Omental fat pad (tissue), 4 donors: ENCODE results near the gene OXTR. TPM values are rescaled to one million over a fixed set of nuclear protein-coding genes. Genes with fewer than 3 reads are reported as not detected.

Source experiments
- ATAC-seq: fragments of 150-250 bp; one replicate; pipeline ENCODE4 v1.9.1; 2016; ENCODE audit warnings: mild to moderate bottlenecking, moderate library complexity; ENCODE audit not compliant: low FRiP score
- DNase-seq: peaks from one replicate; pipeline ENCODE4 v3.0.0-alpha.2; 2019; ENCODE audit warnings: low spot score
- total RNA-seq, 4 donors: library from RNA; depleted of rRNA; stranded (reverse); fragments of >200 nt; gene quantifications; one replicate each; pipeline ENCODE4 v1.1.0, GENCODE V29; 2016
- TF ChIP-seq, protein P1 (sequence below), 3 donors: fragments of 450-650 bp; IDR thresholded peaks; one replicate each; pipeline ENCODE4 v1.5.1; 2016 to 2017; ENCODE audit warnings: antibody characterized with exemption in 3 of 3, mild to moderate bottlenecking in 3 of 3, moderate library complexity in 2 of 3

OXTR gene
- total RNA-seq, 4 donors from 2014 or later, result 0.13 to 2.4 (median 0.83) TPM

DNA sequence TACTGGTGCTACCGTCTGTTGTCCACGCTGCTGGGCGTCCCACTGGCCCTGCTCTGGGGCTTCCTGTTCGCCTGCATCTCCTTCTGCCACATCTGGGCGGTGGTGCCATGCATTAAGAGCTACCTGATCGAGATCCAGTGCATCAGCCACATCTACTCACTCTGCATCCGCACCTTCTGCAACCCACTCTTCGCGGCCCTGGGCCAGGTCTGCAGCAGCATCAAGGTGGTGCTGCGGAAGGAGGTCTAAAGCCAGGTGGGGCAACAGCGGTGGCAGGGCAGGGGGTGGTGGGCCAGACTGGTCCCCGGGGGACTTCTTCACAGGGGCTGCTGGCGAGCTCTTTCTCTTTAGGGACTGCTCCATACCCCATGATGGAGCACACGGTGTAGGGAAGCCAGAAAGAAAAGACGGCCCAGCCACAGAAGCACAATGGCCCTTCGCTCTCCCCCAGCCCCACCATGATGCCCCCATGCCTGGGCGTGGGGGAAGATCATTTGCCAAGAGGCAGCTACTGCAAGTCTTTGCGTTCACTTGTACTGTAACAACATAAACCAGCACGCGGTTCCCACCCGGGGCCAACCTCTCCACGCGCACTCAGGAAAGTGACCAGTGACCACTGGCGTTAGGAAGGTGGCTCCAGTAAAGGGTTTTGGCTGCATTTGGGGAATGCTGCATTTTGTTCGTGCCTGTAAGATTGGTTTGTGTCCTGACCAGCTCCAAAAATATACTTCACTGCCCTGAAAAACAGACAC, 23.6 kb downstream of the OXTR start:
- TF ChIP-seq, protein P1, sequence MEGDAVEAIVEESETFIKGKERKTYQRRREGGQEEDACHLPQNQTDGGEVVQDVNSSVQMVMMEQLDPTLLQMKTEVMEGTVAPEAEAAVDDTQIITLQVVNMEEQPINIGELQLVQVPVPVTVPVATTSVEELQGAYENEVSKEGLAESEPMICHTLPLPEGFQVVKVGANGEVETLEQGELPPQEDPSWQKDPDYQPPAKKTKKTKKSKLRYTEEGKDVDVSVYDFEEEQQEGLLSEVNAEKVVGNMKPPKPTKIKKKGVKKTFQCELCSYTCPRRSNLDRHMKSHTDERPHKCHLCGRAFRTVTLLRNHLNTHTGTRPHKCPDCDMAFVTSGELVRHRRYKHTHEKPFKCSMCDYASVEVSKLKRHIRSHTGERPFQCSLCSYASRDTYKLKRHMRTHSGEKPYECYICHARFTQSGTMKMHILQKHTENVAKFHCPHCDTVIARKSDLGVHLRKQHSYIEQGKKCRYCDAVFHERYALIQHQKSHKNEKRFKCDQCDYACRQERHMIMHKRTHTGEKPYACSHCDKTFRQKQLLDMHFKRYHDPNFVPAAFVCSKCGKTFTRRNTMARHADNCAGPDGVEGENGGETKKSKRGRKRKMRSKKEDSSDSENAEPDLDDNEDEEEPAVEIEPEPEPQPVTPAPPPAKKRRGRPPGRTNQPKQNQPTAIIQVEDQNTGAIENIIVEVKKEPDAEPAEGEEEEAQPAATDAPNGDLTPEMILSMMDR (IDR thresholded peaks at IDR 0.05), result no peak
- ATAC-seq (no peak), DNase-seq (no peak)

DNA sequence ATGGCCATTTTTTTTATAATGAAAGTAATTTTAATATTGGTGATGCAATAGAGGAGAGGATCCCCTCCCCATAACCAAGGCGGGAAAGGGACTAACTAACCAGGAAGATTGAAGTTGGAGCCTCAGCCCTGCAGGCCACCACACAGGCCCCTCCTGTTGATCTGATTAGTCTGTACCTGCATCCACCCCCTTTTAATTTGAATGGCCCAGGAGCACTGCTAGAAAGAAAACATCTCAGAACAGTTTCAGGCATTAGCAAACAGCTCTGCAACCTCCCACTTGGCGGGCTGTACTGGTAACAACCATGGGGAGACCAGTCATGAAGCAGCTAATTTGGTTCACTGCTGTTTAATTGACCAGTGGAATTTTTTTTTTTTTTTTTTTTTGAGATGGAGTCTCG, 25.5 kb downstream of the OXTR start:
- TF ChIP-seq, protein P1 (IDR thresholded peaks at IDR 0.05), result no peak
- ATAC-seq (no peak), DNase-seq (no peak)

DNA sequence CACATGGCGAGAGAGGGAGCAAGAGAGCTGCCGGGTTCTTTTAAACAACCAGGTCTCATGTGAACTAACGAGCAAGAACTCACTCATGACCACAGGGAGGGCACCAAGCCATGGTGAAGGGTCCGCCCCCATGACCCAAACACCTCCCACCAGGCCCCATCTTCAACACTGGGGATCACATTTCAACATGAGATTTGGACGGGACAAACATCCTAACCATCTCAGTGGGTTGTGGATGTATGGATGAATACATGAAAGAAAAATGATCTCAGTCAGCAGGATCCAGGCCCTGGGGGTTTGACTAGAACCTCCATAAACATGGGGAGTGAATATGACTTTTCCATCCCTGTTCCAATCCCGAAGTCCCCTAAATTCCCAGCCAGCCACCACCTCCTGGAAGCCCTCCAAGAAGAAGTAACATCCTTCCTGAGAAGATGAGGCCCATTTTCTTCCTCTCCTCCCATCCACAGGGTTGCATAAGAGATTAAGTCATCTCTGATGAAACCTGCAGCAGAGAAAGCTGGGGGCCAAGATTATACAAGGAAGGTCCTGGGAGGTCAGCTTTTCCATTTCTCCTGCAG, 26.3 kb downstream of the OXTR start:
- TF ChIP-seq, protein P1 (IDR thresholded peaks at IDR 0.05), result no peak
- DNase-seq (no peak), ATAC-seq (no peak)

DNA sequence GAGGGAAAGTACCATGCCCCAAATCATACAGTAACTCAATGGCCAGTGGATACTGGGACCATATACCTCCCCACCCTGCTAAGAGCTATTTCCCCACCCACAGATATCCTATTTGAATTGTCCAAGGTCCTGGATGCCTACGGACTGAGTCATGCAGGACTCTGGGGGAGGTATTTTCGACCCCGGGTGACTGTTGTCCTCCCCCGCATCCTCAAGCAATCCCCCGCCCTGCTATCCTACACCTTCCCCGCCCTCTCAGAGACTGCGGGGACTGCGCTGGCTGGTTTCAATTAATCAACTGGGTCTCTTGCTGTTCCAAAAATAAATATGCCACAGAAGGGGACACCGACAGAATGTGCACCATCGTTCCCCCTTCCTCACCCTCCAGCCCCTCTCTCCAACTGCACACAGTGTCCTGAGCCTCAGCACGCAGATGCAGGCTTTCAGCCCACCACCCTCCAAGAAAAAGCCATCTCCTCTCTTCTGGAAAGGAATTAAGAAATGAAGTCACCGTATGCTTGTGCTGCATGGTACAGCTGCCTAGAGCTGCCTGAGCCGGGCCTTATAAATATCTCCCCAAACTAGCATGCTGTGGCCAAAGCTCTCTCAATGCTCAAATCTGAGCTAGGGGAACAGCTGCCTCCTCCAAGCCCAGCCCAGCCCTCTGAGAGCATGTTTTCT, 27.7 kb downstream of the OXTR start:
- peak; percentile 73 for ATAC-seq
- TF ChIP-seq, protein P1 (IDR thresholded peaks at IDR 0.05), result no peak
- no peak for DNase-seq

DNA sequence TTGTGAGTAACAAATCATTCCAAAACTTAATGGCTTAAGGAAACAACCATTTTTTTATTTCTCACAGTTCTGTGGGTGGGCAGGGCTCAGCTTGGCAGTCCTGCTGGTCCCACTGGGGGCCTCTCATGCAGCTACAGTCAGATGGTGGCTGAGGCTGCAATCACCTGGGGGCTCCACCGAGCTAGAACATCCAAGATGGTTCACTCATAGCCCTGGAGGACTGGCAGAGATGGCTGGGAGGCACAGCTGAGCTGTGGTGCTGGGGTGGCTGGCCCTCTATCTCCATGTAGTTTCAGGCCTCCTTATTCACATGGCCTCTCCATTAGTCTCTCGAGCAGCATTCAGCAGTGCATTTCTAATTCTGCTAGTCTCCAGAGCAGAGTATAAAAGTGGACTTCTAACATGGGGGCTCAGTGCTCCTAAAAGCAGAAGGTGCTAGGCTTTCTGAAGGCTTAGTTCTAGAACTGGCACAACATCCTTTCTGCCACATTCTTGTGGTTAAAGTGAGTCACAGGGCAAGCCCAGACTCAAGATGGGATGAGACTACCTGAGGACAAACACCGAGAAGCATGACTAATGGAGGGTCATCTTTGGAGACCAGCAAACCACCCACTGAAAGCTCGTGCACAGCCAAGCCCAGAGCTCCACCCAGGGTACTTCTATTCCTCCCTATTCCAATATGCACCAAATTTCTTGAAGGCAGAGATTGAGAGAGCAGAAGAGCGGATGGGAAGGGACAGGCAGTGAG, 29.5 kb downstream of the OXTR start:
- DNase-seq, result no peak
- no peak for ATAC-seq
- TF ChIP-seq, protein P1 (IDR thresholded peaks at IDR 0.05), result no peak

DNA sequence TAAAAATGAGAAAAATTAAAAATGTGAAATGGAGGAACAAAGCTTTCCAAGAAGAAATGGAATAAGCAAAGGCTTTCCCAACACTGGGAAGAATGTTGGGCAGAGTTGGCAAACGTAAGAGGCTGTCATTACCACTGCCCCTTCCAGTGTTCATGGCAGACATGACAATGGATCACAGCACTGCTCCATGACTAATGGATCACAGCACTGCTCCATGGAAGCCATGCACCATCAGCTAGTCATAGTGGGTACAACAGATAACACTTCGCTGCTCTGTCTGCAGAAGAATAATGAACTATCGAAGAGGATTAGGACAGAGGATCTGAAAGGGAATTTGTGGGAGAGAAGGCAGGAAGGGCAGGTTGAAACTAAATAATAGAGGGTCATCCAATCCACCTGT, 30.8 kb downstream of the OXTR start:
- DNase-seq (no peak), ATAC-seq (no peak)
- TF ChIP-seq, protein P1 (IDR thresholded peaks at IDR 0.05), result no peak
